Subcutaneous adipose tissue (tissue), 4 donors: ENCODE data around the gene AKIRIN2. TPM values are rescaled to one million over a fixed set of nuclear protein-coding genes. Genes with fewer than 3 reads are reported as not detected.

Experiments used
- CTCF ChIP-seq: fragments of 450-650 bp; IDR thresholded peaks from one replicate; pipeline ENCODE4 v1.5.1; 2016; ENCODE audit warnings: low read depth, mild to moderate bottlenecking, control low read depth, antibody characterized with exemption, moderate library complexity
- total RNA-seq, 4 donors: library from RNA; depleted of rRNA; stranded (reverse); fragments of >200 nt; gene quantifications; one replicate each; pipeline ENCODE4 v1.1.0, GENCODE V29; 2016

AKIRIN2 gene
- total RNA-seq = 10 to 100 TPM; 19.0 to 39.3 (median 24.0) TPM

- no peak for TF ChIP-seq CTCF
These were observed at the start of gene AKIRIN2 for GRCh38 chr6:87701676-87702588. TSS of gene AKIRIN2 (minus strand) at chr6:87702233. CDS start at chr6:87701684, 549 bp downstream.

GRCh38 chr6:87747646-87748045, 45.6 kb upstream of the AKIRIN2 start:
- no peak for TF ChIP-seq CTCF

- no peak for TF ChIP-seq CTCF
These were observed 44.1 kb upstream of the AKIRIN2 start for GRCh38 chr6:87745966-87746721.

- TF ChIP-seq CTCF = no peak
These were observed 41.4 kb upstream of the AKIRIN2 start for GRCh38 chr6:87743454-87743853.

- no peak for TF ChIP-seq CTCF
These were observed 40.1 kb upstream of the AKIRIN2 start for GRCh38 chr6:87742106-87742505.

- no peak for TF ChIP-seq CTCF
These were observed 39.1 kb upstream of the AKIRIN2 start for GRCh38 chr6:87741001-87741650.

GRCh38 chr6:87738744-87739143, 36.7 kb upstream of the AKIRIN2 start:
- no peak for TF ChIP-seq CTCF
